GM23248 (cell line): Measurements from ENCODE around the gene NFIA. TPM values are rescaled to one million over a fixed set of nuclear protein-coding genes. Genes with fewer than 3 reads are reported as not detected.

ENCODE experiments used
- DNase-seq: peaks from one replicate; pipeline ENCODE4 v3.0.0-alpha.2; 2015
- H2AFZ ChIP-seq: fragments of 200-600 bp; sonication (generic); 2 replicates; pipeline ENCODE4 v1.6.1; 2016; ENCODE audit warnings: antibody characterized with exemption
- H3F3A ChIP-seq: fragments of 200-600 bp; sonication (generic); 2 replicates; pipeline ENCODE4 v1.6.1; 2016; ENCODE audit warnings: mild to moderate bottlenecking, antibody characterized with exemption, mixed run types; ENCODE audit not compliant: insufficient read depth
- H3K27ac ChIP-seq: fragments of 200-600 bp; sonication (generic); 2 replicates; pipeline ENCODE4 v1.5.1; 2016; ENCODE audit warnings: mild to moderate bottlenecking
- H3K27me3 ChIP-seq: fragments of 200-600 bp; sonication (generic); replicated peaks from 2 replicates; pipeline ENCODE4 v1.6.1; 2016; ENCODE audit warnings: mild to moderate bottlenecking; ENCODE audit not compliant: insufficient read depth
- H3K36me3 ChIP-seq: fragments of 200-600 bp; sonication (generic); 2 replicates; pipeline ENCODE4 v1.6.1; 2016; ENCODE audit warnings: low read depth, mild to moderate bottlenecking
- H3K4me1 ChIP-seq: fragments of 200-600 bp; sonication (generic); 2 replicates; pipeline ENCODE4 v1.6.1; 2016; ENCODE audit warnings: mild to moderate bottlenecking; ENCODE audit not compliant: insufficient read depth
- H3K4me2 ChIP-seq: fragments of 200-600 bp; sonication (generic); one replicate; pipeline ENCODE4 v1.6.1; 2016; ENCODE audit warnings: mild to moderate bottlenecking; ENCODE audit not compliant: unreplicated experiment
- H3K4me3 ChIP-seq: fragments of 200-600 bp; sonication (generic); 2 replicates; pipeline ENCODE4 v1.5.1; 2016; ENCODE audit warnings: mild to moderate bottlenecking
- H3K79me2 ChIP-seq: fragments of 200-600 bp; sonication (generic); 2 replicates; pipeline ENCODE4 v1.6.1; 2016; ENCODE audit warnings: mild to moderate bottlenecking; ENCODE audit not compliant: insufficient read depth
- H3K9ac ChIP-seq: fragments of 200-600 bp; sonication (generic); 2 replicates; pipeline ENCODE4 v1.6.1; 2016; ENCODE audit warnings: mild to moderate bottlenecking
- H3K9me2 ChIP-seq: fragments of 200-600 bp; sonication (generic); 2 replicates; pipeline ENCODE4 v1.6.1; 2016; ENCODE audit warnings: mixed run types, mild to moderate bottlenecking, moderate library complexity; ENCODE audit not compliant: insufficient read depth
- H3K9me3 ChIP-seq: fragments of 200-600 bp; sonication (generic); one replicate; pipeline ENCODE4 v1.6.1; 2017; ENCODE audit warnings: low read depth
- H4K20me1 ChIP-seq: fragments of 200-600 bp; sonication (generic); 2 replicates; pipeline ENCODE4 v1.6.0; 2016; ENCODE audit not compliant: insufficient read depth
- EZH2 ChIP-seq: fragments of 200-600 bp; sonication (generic); IDR thresholded peaks from 2 replicates; pipeline ENCODE4 v1.6.1; 2018; ENCODE audit warnings: antibody characterized with exemption, mild to moderate bottlenecking; ENCODE audit not compliant: insufficient read depth, poor library complexity, severe bottlenecking
- EZH2phosphoT487 ChIP-seq: fragments of 200-600 bp; sonication (generic); IDR thresholded peaks from 2 replicates; pipeline ENCODE4 v1.6.1; 2018; ENCODE audit warnings: antibody characterized with exemption, moderate library complexity, mild to moderate bottlenecking, low read depth; ENCODE audit not compliant: insufficient read depth
- WGBS, 2 experiments: methylation state at CpG; one replicate each; pipeline ENCODE4 v1.1.6; 2015 to 2017; ENCODE audit warnings: low lambda C conversion rate in 2 of 2, low coverage in 1 of 2; ENCODE audit errors: missing lambda C conversion rate in 2 of 2; 5-methylcytosine and 5-hydroxymethylcytosine counted together
- in situ Hi-C: fragments of 300-500 bp; cut with MboI; formaldehyde crosslinking; loops from 2 replicates; pipeline ENCODE4 v1.15.0; 2020
- polyA plus RNA-seq: library from polyadenylated mRNA; unstranded; fragments of >200 nt; fragmentation: Nextera tagmentation; extraction: Ambion mirVana; gene quantifications from 2 replicates; pipeline ENCODE4 v1.2.1, GENCODE V29; 2016
- total RNA-seq: library from RNA; depleted of rRNA; stranded (reverse); fragments of >200 nt; shearing (Covaris generic); gene quantifications from 2 replicates; pipeline ENCODE4 v1.2.3, GENCODE V29; 2014

Gene NFIA
- total and polyA plus RNA-seq, 2 experiments from 2014 or later = 3.4 to 8.8 TPM

GRCh38 chr1:61455400-61455799, 373.0 kb downstream of the NFIA start:
- Histone ChIP-seq H2AFZ (no peak overlapping the region), H3K9me3 (no peaks in the 10 kb centered on the region), H3K9me2 (no peaks in the 10 kb centered on the region), H3K36me3 (no peaks in the 10 kb centered on the region), H3K4me3 (no peak overlapping the region), H3K27me3 (no peaks in the 10 kb centered on the region), H3K4me2 (no peak overlapping the region), H3K4me1 (peaks cover 14% of the 10 kb centered on the region), H3K79me2 (no peaks in the 10 kb centered on the region), H3K27ac (no peak overlapping the region), H3K9ac (no peak overlapping the region), H3F3A (0 out of 2 replicates have a peak, but pooled peaks cover 7% of the 10 kb centered on the region), H4K20me1 (no peaks in the 10 kb centered on the region)
- no peak for DNase-seq
- 96% methylated on average over 7 of the region's 7 CpGs for WGBS, 2 experiments
- no peak for TF ChIP-seq EZH2phosphoT487
- in situ Hi-C loops = loop anchor here (10.0 kb wide), 1 partner anchor 481 kb away; no protein-coding TSS in a partner anchor

DNA sequence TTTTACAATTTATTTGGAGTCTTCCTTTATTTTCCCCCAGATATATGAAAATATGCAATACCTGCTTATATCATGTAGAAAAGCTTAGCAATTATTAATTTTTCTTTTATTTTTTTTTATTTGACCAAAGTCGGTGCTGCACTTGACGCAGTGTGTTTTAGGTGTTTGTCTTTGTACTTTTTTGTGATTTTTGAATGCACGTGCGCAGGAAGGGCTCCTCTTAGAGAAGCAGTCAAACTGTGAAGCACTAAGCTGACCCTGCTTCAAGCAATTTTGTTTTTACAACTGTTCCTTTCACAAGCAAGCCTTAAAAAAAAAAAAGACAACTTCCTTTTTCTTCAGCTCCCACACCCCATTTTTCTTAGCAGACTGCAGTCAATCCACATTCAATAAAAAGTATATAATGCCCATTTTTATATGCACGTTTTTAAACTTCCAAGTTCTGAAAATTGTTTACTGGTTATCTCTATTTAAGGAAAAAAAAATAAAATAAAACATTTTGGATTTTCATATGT, 375.2 kb downstream of the NFIA start:
- no peak for DNase-seq
- Histone ChIP-seq H3K9me3 (no peaks in the 10 kb centered on the region), H3K27ac (no peak overlapping the region), H3K9ac (no peak overlapping the region), H3K4me3 (no peak overlapping the region), H3K4me1 (peaks cover 11% of the 10 kb centered on the region), H3K36me3 (no peaks in the 10 kb centered on the region), H3F3A (0 out of 2 replicates have a peak, but pooled peaks cover 6% of the 10 kb centered on the region), H4K20me1 (no peaks in the 10 kb centered on the region), H3K4me2 (no peak overlapping the region), H2AFZ (no peak overlapping the region), H3K9me2 (no peaks in the 10 kb centered on the region), H3K79me2 (no peaks in the 10 kb centered on the region), H3K27me3 (no peaks in the 10 kb centered on the region)
- 84 to 85% methylated on average over 5 of the region's 5 CpGs for WGBS, 2 experiments
- TF ChIP-seq EZH2 = no peak
- no peak for TF ChIP-seq EZH2phosphoT487
- in situ Hi-C loops = loop anchor here (10.0 kb wide), 1 partner anchor 483 kb away; no protein-coding TSS in a partner anchor

- Histone ChIP-seq H3K4me3 (no peak overlapping the region), H3K9me3 (no peaks in the 10 kb centered on the region), H3K4me2 (no peak overlapping the region), H4K20me1 (no peaks in the 10 kb centered on the region), H2AFZ (no peak overlapping the region), H3K27ac (no peak overlapping the region), H3F3A (no peaks in the 10 kb centered on the region), H3K79me2 (no peaks in the 10 kb centered on the region), H3K4me1 (no peaks in the 10 kb centered on the region), H3K9me2 (no peaks in the 10 kb centered on the region), H3K27me3 (no peaks in the 10 kb centered on the region), H3K36me3 (no peaks in the 10 kb centered on the region), H3K9ac (no peak overlapping the region)
- DNase-seq = no peak
- no peak for TF ChIP-seq EZH2phosphoT487
- TF ChIP-seq EZH2 = no peak
- in situ Hi-C loops = loop anchor here (10.0 kb wide), 1 partner anchor 485 kb away; no protein-coding TSS in a partner anchor
- WGBS, 2 experiments = 91% methylated on average over 12 of the region's 12 CpGs
Observed at GRCh38 chr1:61459345-61459744, 377.0 kb downstream of the NFIA start.

DNA sequence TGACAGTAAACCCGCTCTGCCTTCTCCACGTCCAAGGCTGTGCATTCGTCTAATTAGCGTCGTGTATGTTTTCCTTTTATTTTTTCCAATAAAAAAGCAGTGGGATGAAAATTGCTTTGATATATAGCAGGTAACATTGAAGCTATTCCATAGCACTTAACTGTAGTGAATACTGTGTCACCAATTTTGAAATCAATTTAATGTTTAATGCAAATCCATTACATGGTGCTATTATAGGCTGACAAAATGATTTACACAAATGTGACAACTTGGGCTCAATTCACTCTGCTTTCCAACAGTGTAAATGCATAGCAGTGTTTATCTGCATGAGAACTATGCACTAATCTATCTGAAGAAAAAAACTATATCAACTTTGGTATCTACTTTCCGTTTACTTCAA, 377.8 kb downstream of the NFIA start:
- Histone ChIP-seq H3K9ac (no peak overlapping the region), H3K27ac (no peak overlapping the region), H3K9me2 (no peaks in the 10 kb centered on the region), H3K36me3 (no peaks in the 10 kb centered on the region), H3K79me2 (no peaks in the 10 kb centered on the region), H3K4me1 (no peaks in the 10 kb centered on the region), H3K4me2 (no peak overlapping the region), H3K4me3 (no peak overlapping the region), H3F3A (no peaks in the 10 kb centered on the region), H2AFZ (no peak overlapping the region), H4K20me1 (no peaks in the 10 kb centered on the region), H3K9me3 (no peaks in the 10 kb centered on the region), H3K27me3 (no peaks in the 10 kb centered on the region)
- TF ChIP-seq EZH2 = no peak
- in situ Hi-C loops = no loop called here
- no peak for DNase-seq
- WGBS, 2 experiments = 97 to 99% methylated on average over 6 of the region's 6 CpGs
